HEK293T (cell line): ENCODE data around the gene FNDC5.

Experiments
- BHLHE40 ChIP-seq: fragments of 450-650 bp; IDR thresholded peaks from 2 replicates; pipeline ENCODE4 v1.6.1; 2016; ENCODE audit warnings: mild to moderate bottlenecking, moderate library complexity, borderline replicate concordance
- ELF4 ChIP-seq: fragments of 450-650 bp; IDR thresholded peaks from 2 replicates; pipeline ENCODE4 v1.6.1; 2017; ENCODE audit warnings: antibody characterized with exemption
- FOXK2 ChIP-seq: fragments of 450-650 bp; IDR thresholded peaks from 2 replicates; pipeline ENCODE4 v1.6.1; 2016; ENCODE audit warnings: mild to moderate bottlenecking
- FOXM1 ChIP-seq: fragments of 450-650 bp; IDR thresholded peaks from 2 replicates; pipeline ENCODE4 v1.6.1; 2017; ENCODE audit warnings: mild to moderate bottlenecking, borderline replicate concordance
- HDGF ChIP-seq: fragments of 450-650 bp; IDR thresholded peaks from 2 replicates; pipeline ENCODE4 v1.6.1; 2017; ENCODE audit warnings: antibody characterized with exemption, borderline replicate concordance
- L3MBTL2 ChIP-seq: fragments of 450-650 bp; conservative IDR thresholded peaks from 2 replicates; pipeline ENCODE4 v1.6.1; 2016; ENCODE audit warnings: mild to moderate bottlenecking
- NFRKB ChIP-seq: fragments of 450-650 bp; IDR thresholded peaks from 2 replicates; pipeline ENCODE4 v1.6.1; 2016; ENCODE audit warnings: mild to moderate bottlenecking, moderate library complexity
- PKNOX1 ChIP-seq: fragments of 450-650 bp; IDR thresholded peaks from 2 replicates; pipeline ENCODE4 v1.6.1; 2016
- SP1 ChIP-seq: fragments of 450-650 bp; IDR thresholded peaks from 2 replicates; pipeline ENCODE4 v1.6.1; 2017
- SUZ12 ChIP-seq: fragments of 450-650 bp; IDR thresholded peaks from 2 replicates; pipeline ENCODE4 v1.6.1; 2016; ENCODE audit warnings: mild to moderate bottlenecking
- ZNF384 ChIP-seq: fragments of 450-650 bp; IDR thresholded peaks from 2 replicates; pipeline ENCODE4 v1.6.1; 2016

GRCh38 chr1:32883338-32884031, 12.8 kb upstream of the FNDC5 start:
- no peak for TF ChIP-seq HDGF
- no peak for TF ChIP-seq L3MBTL2
- no peak for TF ChIP-seq BHLHE40
- TF ChIP-seq FOXM1: no peak
- TF ChIP-seq SP1: no peak
- TF ChIP-seq NFRKB: no peak
- TF ChIP-seq ELF4: no peak
- no peak for TF ChIP-seq ZNF384
- no peak for TF ChIP-seq SUZ12
- TF ChIP-seq FOXK2: no peak
- no peak for TF ChIP-seq PKNOX1
